AG04449 (cell line): ENCODE measurements around the gene PPFIBP2.

ENCODE experiments used
- CTCF ChIA-PET: fragments of 350-600 bp; formaldehyde crosslinking; extraction: SDS; loops from one replicate; lab custom pipeline; 2021; ENCODE audit warnings: antibody characterized with exemption; lab: Yijun Ruan, JAX
- POLR2A ChIA-PET: fragments of 400-600, 350-600 bp; formaldehyde crosslinking; extraction: SDS; loops from one replicate; lab custom pipeline; 2020; ENCODE audit warnings: antibody characterized with exemption, inconsistent platforms; lab: Yijun Ruan, JAX
- DNase-seq: peaks from one replicate; pipeline ENCODE4 v3.0.0-alpha.2; 2010; ENCODE audit warnings: low read depth, low spot score
- H3K4me3 ChIP-seq: 2 replicates; pipeline ENCODE4 v1.5.1; 2011; ENCODE audit warnings: low read depth, mild to moderate bottlenecking, control low read depth, low read length
- TF ChIP-seq, protein P1 (sequence below): IDR thresholded peaks from one replicate; pipeline ENCODE4 v1.5.1; 2011; ENCODE audit warnings: mild to moderate bottlenecking, moderate library complexity, low read length, control low read depth, inconsistent platforms; ENCODE audit not compliant: insufficient read depth; ENCODE audit errors: missing control alignments

PPFIBP2 gene

DNA sequence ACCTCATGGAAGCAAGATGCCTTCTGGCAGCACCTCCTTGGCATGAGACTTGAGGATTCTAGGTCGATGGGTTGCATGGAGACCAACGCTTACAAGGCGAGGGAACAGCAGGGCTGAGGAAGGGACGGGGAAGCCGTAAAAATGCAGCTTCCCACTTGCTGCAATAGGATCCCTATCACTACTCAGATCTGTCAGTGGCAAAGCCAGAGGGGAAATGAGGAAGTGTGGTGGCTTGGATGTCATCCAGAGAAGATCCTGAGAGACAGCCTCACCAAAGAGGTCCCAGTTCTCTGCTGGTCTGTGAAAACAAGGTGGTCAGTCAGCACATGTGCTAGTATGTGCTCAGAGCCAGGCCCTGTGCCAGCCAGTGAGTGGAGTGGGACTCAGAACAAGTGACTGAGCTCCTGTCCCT lies 137.3 kb downstream of the PPFIBP2 start:
- ChIA-PET CTCF (interaction anchor here (1.8 to 7.0 kb wide), 3 partner anchors 14 to 79 kb away, joined by 7 to 168 read pairs (median 30); no protein-coding TSS in a partner anchor), POLR2A (no interaction called here)
- TF ChIP-seq, protein P1, sequence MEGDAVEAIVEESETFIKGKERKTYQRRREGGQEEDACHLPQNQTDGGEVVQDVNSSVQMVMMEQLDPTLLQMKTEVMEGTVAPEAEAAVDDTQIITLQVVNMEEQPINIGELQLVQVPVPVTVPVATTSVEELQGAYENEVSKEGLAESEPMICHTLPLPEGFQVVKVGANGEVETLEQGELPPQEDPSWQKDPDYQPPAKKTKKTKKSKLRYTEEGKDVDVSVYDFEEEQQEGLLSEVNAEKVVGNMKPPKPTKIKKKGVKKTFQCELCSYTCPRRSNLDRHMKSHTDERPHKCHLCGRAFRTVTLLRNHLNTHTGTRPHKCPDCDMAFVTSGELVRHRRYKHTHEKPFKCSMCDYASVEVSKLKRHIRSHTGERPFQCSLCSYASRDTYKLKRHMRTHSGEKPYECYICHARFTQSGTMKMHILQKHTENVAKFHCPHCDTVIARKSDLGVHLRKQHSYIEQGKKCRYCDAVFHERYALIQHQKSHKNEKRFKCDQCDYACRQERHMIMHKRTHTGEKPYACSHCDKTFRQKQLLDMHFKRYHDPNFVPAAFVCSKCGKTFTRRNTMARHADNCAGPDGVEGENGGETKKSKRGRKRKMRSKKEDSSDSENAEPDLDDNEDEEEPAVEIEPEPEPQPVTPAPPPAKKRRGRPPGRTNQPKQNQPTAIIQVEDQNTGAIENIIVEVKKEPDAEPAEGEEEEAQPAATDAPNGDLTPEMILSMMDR, result no peak
- no peak for DNase-seq
- no peak overlapping the region for H3K4me3 ChIP-seq

DNA sequence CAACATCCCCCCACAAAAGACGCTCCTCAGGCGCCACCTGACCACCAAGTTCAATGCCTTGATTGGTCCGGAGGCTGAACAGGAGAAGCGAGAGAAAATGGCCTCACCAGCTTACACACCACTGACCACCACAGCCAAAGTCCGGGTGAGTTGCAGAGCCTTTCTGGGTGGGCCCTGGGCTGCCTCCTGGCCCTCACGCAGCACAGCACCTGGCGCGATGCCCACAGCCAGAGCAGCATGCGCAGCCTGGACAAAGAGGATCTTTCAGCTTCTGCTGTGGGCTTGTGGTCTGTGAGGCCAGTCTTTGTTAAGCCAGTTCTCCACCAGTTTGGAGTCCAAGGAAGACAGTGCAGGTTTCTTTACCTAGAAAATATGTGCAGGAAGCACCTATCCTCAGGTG lies 137.9 kb downstream of the PPFIBP2 start:
- TF ChIP-seq, protein P1, result no peak
- CTCF ChIA-PET, result interaction anchor here (1.0 to 7.0 kb wide), 2 partner anchors 14 to 78 kb away, joined by 4 to 168 read pairs; no protein-coding TSS in a partner anchor

DNA sequence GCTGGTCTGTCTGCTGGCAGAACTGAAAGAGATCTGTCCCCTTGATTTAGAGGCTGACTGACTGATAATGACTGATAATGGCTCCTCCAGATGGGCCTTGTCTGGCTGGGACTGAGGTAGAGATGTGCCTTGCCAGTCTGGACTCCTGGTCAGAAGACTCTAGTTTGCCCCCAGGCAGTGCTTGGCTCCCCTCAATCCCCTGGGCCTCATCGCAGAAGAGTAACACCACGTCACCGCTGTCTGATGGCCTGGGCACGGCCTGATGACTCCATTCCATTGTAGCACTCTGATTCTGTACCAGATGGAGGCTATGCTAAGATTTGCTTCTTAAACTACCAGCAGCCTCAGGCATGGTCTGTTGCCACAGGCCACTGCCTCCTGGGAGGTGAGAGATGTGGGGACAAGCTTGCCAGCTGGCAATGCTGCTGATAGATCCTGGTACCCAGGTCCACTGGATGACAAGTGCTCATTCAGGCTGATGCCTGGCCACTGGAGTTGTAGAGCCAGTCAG lies 140.5 kb downstream of the PPFIBP2 start:
- ChIA-PET POLR2A (no interaction called here), CTCF (interaction anchor here (1.8 to 7.0 kb wide), 4 partner anchors 11 to 141 kb away, joined by 5 to 168 read pairs (median 48); partner anchors contain the start of gene PPFIBP2)
- DNase-seq, result no peak
- H3K4me3 ChIP-seq, result no peak overlapping the region
- TF ChIP-seq, protein P1, result no peak

More for the DNA sequence above, 137.9 kb downstream of the PPFIBP2 start:
- no peak overlapping the region for H3K4me3 ChIP-seq
- DNase-seq, result no peak
- POLR2A ChIA-PET, result no interaction called here

DNA sequence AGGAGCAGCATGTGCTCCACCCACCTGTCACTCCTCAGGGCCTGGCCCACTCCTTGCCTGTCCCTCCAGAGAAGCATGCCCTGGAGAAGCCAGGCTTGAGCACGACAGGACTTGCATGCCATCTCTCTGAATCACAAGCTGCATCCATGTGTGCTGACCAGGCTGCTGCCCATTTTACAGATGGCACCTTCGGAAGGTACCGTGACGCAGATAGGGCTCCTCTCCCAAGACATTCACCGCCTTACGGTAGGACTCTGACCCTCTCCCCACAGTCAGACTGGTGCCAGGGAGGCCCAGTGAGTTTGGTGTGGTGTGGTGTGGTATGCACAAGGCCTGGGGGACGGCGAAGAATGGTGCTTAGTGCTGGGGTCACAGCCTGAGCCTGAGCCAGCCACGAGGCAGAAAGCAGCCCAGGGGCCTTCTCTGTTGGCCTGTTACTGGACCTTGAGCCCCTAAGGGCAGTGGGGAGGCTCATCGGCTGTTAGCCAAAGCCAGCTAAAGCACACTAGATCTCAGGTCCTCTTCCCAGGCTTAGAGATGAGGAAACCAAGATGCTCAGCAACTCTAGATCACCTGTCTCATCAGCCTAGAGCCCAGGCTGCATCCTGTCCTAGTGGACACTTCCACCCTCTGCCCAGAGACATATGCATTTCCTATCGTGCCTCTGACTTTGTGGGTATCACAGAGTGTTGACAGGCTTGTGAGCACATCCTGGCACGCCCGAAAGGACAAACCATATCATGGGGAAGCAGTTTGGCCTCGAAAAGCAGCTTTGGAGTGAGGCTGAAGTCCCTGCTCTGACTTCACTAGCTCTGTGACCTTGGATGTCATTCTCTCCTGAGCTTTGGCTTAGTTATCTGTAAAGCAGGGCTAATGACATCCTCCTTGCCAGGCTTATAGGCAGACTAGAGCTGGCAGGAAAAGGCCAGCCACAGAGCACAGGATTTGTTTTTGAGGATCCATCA lies 141.7 kb downstream of the PPFIBP2 start:
- no peak for DNase-seq
- no peak overlapping the region for H3K4me3 ChIP-seq
- TF ChIP-seq, protein P1, result no peak
- CTCF ChIA-PET, result interaction anchor here (0.6 to 7.0 kb wide), 6 partner anchors 12 to 143 kb away, joined by 3 to 168 read pairs (median 22); partner anchors contain the start of gene PPFIBP2
- POLR2A ChIA-PET, result no interaction called here

DNA sequence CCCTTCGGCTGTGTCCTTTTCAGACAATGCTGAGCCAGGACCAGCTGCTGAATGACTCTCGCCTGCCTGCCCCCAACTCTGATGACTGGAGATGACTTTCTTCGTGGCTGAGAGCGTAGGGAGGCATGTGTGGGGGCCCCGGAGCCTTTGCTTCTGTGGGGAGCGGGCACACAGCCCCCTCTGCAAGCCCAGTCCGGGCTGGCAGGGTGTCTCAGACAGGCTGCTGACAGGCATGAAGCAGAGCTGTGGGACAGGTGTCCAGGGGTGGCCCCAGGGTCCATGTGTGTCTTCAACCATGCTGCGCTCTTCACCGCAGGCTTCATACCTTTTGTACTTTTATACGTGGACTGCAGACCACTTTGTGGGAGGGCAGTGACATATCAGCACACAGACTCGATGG lies 142.9 kb downstream of the PPFIBP2 start:
- TF ChIP-seq, protein P1, result no peak
- no peak overlapping the region for H3K4me3 ChIP-seq
- no peak for DNase-seq
- CTCF ChIA-PET, result interaction anchor here (0.6 to 7.0 kb wide), 29 partner anchors 9 to 559 kb away, joined by 3 to 168 read pairs (median 5); partner anchors contain the start of gene PPFIBP2
- POLR2A ChIA-PET, result no interaction called here
